Ascending aorta (tissue), 2 donors: ENCODE measurements around the gene ANAPC13. TPM values are rescaled to one million over a fixed set of nuclear protein-coding genes. Genes with fewer than 3 reads are reported as not detected.

Experiments
- DNase-seq, 2 donors: peaks; one replicate each; pipeline ENCODE4 v3.0.0-alpha.2; 2019; ENCODE audit warnings: low spot score in 2 of 2
- H3K27ac ChIP-seq, 2 donors: fragments of 200-600 bp; sonication (generic); one replicate each; pipeline ENCODE4 v1.5.1; 2016 to 2017; ENCODE audit warnings: mild to moderate bottlenecking in 1 of 2
- H3K27me3 ChIP-seq: fragments of 200-600 bp; sonication (generic); one replicate; pipeline ENCODE4 v1.5.1; 2017
- H3K36me3 ChIP-seq, 2 donors: fragments of 200-600 bp; sonication (generic); one replicate each; pipeline ENCODE4 v1.5.1; 2016
- H3K4me1 ChIP-seq, 2 donors: fragments of 200-600 bp; sonication (generic); one replicate each; pipeline ENCODE4 v1.5.1; 2016 to 2017; ENCODE audit warnings: mild to moderate bottlenecking in 1 of 2
- H3K4me3 ChIP-seq, 2 donors: fragments of 200-600 bp; sonication (generic); one replicate each; pipeline ENCODE4 v1.5.1; 2016 to 2017; ENCODE audit warnings: mild to moderate bottlenecking in 1 of 2
- H3K9me3 ChIP-seq, 2 donors: fragments of 200-600 bp; sonication (generic); one replicate each; pipeline ENCODE4 v1.5.1; 2016
- intact Hi-C: fragments of 100-400 bp; cut with DNase I; formaldehyde crosslinking; loops from one replicate; pipeline ENCODE4 v1.15.1; 2023
- total RNA-seq: library from RNA; depleted of rRNA; stranded (reverse); fragments of >200 nt; gene quantifications from one replicate; pipeline ENCODE4 v1.1.0, GENCODE V29; 2016
- TF ChIP-seq, protein P1 (sequence below), 3 experiments: fragments of 200-600 bp in 2 of 3; fragments of 450-650 bp in 1 of 3; sonication (generic) in 2 of 3; IDR thresholded peaks; one replicate each; pipeline ENCODE4 v1.5.1; 2016 to 2019; ENCODE audit warnings: antibody characterized with exemption in 3 of 3, mild to moderate bottlenecking in 1 of 3, moderate library complexity in 1 of 3

ANAPC13 gene
- total RNA-seq, 1 donor from 2014 or later: 17.0 TPM

DNA sequence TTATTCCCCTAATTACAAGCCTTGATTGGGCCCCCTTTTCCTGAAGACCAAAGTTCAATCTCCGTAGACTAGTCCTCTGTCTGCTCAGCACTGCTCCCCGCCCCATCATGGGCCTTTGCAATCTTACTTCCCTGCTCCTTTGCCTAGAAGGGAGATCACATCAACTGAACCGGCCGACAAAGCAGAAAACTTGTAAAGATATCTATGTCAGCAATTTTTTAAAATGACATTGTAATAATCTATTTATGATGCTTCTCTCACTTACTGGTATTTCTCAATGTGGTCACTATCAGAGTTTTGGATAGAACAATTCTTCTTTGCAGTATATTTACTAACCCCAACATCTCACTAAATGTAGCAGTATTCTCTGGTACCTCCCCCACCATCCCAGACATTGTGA lies 17.3 kb downstream of the ANAPC13 start:
- Histone ChIP-seq H3K4me3 (no peak overlapping the region), H3K27ac (no peak overlapping the region), H3K27me3 (no peaks in the 10 kb centered on the region), H3K4me1 (peaks cover 2 to 25% of the 10 kb centered on the region in 2 donors), H3K9me3 (no peaks in the 10 kb centered on the region), H3K36me3 (no peaks in the 10 kb centered on the region)
- DNase-seq: no peak
- intact Hi-C loops: no loop called here
- TF ChIP-seq, protein P1, sequence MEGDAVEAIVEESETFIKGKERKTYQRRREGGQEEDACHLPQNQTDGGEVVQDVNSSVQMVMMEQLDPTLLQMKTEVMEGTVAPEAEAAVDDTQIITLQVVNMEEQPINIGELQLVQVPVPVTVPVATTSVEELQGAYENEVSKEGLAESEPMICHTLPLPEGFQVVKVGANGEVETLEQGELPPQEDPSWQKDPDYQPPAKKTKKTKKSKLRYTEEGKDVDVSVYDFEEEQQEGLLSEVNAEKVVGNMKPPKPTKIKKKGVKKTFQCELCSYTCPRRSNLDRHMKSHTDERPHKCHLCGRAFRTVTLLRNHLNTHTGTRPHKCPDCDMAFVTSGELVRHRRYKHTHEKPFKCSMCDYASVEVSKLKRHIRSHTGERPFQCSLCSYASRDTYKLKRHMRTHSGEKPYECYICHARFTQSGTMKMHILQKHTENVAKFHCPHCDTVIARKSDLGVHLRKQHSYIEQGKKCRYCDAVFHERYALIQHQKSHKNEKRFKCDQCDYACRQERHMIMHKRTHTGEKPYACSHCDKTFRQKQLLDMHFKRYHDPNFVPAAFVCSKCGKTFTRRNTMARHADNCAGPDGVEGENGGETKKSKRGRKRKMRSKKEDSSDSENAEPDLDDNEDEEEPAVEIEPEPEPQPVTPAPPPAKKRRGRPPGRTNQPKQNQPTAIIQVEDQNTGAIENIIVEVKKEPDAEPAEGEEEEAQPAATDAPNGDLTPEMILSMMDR (IDR thresholded peaks at IDR 0.05): no peak

DNA sequence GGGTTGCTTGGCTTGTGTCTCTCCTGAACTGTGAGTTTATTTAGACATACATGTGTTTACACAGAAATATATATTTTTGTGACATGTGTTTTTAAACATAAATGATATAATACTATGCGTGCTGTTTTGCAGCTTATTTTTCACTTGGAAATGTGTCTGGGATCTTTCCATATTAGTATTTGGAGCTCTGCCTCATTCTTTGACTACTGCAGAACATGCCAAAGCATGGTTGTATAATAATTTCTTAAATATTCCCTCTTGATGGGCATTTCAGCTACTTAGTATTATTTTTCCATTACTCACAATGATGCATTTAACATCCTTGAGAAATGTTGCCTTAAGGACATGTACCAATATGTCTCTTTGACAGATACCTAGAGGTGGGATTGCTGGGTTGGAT lies 19.5 kb downstream of the ANAPC13 start:
- no peaks in the 10 kb centered on the region for H3K36me3 ChIP-seq
- H3K4me1 ChIP-seq: peaks cover 17 to 43% of the 10 kb centered on the region in 2 donors
- intact Hi-C loops: no loop called here
- no peaks in the 10 kb centered on the region for H3K27me3 ChIP-seq
- no peak overlapping the region for H3K4me3 ChIP-seq
- TF ChIP-seq, protein P1 (IDR thresholded peaks at IDR 0.05): no peak
- H3K9me3 ChIP-seq: no peaks in the 10 kb centered on the region
- no peak for DNase-seq
- H3K27ac ChIP-seq: peak overlapping the region in 1 of 2 donors; percentile 35

DNA sequence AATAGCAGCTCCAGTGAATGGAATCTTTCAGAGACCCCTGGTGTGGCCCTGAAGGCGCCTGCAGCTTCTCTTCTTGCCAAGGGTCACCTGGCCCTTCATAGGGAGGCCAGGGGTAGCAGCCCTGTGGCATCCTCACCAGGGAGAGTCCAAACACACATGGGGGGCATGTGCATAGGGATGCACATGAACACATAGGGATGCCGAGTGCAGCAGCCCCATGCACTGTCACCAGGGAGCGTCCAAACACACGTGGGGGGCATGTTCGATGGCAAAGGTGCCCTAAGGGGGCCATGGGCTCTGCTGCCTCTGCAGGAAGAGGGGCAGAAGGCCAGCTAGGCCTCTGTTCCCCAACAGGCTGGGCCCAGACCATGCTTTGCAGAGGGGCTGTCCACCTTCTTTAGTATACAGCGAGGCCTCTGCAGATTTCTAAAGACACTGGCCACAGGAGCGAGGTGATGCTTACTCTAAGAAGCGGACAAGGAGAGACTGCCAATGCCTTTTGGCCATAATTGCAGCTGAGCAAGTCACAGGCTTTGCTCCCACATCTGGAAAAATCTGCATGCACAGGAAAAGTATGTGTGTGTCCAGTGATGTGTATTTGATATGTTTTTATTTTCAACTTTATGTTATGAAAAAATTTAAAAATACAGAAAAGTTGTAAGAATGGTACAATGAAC lies 21.0 kb downstream of the ANAPC13 start:
- H3K36me3 ChIP-seq: no peaks in the 10 kb centered on the region
- no peak overlapping the region for H3K4me3 ChIP-seq
- peak overlapping the region; percentile 80 to 83 for H3K27ac ChIP-seq
- peaks cover 17 to 46% of the 10 kb centered on the region in 2 donors for H3K4me1 ChIP-seq
- TF ChIP-seq, protein P1 (IDR thresholded peaks at IDR 0.05): no peak
- H3K9me3 ChIP-seq: no peaks in the 10 kb centered on the region
- H3K27me3 ChIP-seq: no peaks in the 10 kb centered on the region
- intact Hi-C loops: loop anchor here (1.0 kb wide), 2 partner anchors 21 to 91 kb away; partner anchors contain the start of genes AMOTL2 and CEP63
- no peak for DNase-seq

DNA sequence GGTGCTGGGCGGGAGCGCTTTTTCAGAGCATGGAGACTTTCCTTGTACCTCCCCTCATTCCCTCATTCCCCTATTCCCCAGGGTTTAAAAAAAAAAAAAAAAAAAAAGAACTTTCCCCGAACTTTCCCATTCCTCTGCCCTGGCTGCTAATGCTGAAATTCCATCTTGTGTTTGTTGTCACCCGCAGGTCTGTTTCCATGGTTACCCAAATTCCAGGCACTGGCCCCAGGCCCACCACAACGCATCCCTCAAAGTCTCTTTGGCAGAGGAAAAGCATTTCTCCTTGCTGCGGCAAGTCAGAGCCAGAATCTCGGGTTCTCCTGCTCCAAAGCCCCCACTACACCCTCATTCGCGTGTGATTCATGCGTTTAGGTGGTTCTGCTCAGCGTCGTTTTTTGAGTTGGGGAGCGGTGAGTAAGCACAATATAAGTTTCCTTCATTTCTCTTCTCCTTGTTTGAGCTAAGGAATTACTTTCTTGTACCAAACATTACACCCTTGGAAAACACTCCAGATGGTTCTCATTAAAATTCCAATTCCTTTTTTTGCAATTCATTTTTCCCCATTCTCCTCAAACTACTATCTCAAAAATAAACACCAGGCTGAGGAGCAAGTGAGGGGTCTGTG lies 21.6 kb downstream of the ANAPC13 start:
- Histone ChIP-seq H3K4me1 (peaks cover 17 to 46% of the 10 kb centered on the region in 2 donors), H3K27me3 (no peaks in the 10 kb centered on the region), H3K27ac (peak overlapping the region; percentile 80 to 83), H3K9me3 (no peaks in the 10 kb centered on the region), H3K4me3 (peak overlapping the region in 1 of 2 donors; percentile 39), H3K36me3 (no peaks in the 10 kb centered on the region)
- TF ChIP-seq, protein P1 (IDR thresholded peaks at IDR 0.05): no peak
- DNase-seq: peak in 1 of 2 donors; percentile 94
- intact Hi-C loops: loop anchor here (1.0 kb wide), 2 partner anchors 22 to 90 kb away; partner anchors contain the start of genes AMOTL2 and CEP63

DNA sequence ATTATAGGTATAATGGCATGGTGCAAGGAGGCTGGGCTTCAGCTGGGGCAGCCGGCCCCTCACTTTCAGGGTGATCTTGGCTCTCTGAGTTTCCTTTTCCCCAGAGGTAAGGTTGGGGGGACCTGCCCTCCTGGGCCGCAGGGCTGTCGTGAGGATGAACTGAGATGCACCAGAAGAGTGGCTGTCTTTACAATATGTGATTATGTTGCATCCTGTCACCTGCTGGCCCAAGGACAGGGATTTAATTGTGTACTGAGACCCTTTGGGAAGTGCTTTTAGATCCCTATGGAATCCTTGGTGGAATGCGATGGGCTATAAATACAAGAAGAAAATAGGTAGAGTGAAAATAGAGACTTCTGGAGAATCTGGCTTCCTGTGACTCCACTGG lies 22.1 kb downstream of the ANAPC13 start:
- intact Hi-C loops: loop anchor here (1.0 kb wide), 3 partner anchors 23 to 89 kb away; partner anchors contain the start of genes AMOTL2 and CEP63
- Histone ChIP-seq H3K4me1 (peaks cover 17 to 46% of the 10 kb centered on the region in 2 donors), H3K4me3 (peak overlapping the region in 1 of 2 donors; percentile 39), H3K27ac (peak overlapping the region; percentile 80 to 83), H3K36me3 (no peaks in the 10 kb centered on the region), H3K9me3 (no peaks in the 10 kb centered on the region), H3K27me3 (no peaks in the 10 kb centered on the region)
- TF ChIP-seq, protein P1 (IDR thresholded peaks at IDR 0.05): no peak
- no peak for DNase-seq
